DOHH2 (cell line): ENCODE data around the gene COLEC12.

Experiments
- H3F3A ChIP-seq: fragments of 200-600 bp; sonication (generic), shearing (Covaris generic); 2 replicates; pipeline ENCODE4 v1.6.0; 2016; ENCODE audit warnings: antibody characterized with exemption, mild to moderate bottlenecking; ENCODE audit not compliant: control insufficient read depth, insufficient read depth
- H3K27ac ChIP-seq: fragments of 200-600 bp; sonication (generic); 2 replicates; pipeline ENCODE4 v1.5.1; 2014; ENCODE audit warnings: low read depth, mild to moderate bottlenecking, low read length, moderate library complexity
- H3K27me3 ChIP-seq: fragments of 200-600 bp; sonication (generic); 2 replicates; pipeline ENCODE4 v1.6.1; 2014; ENCODE audit warnings: mild to moderate bottlenecking, low read length, mixed read lengths; ENCODE audit not compliant: control insufficient read depth
- H3K36me3 ChIP-seq: fragments of 200-600 bp; sonication (generic); 2 replicates; pipeline ENCODE4 v1.6.1; 2014; ENCODE audit warnings: mild to moderate bottlenecking, low read length, moderate library complexity, mixed read lengths; ENCODE audit not compliant: control insufficient read depth
- H3K4me1 ChIP-seq: fragments of 200-600 bp; sonication (generic); 2 replicates; pipeline ENCODE4 v1.6.1; 2014; ENCODE audit warnings: mild to moderate bottlenecking, low read length, mixed read lengths; ENCODE audit not compliant: control insufficient read depth
- H3K4me2 ChIP-seq: fragments of 200-600 bp; sonication (generic); 2 replicates; pipeline ENCODE4 v1.6.0; 2014; ENCODE audit warnings: mild to moderate bottlenecking, low read length, moderate library complexity
- H3K4me3 ChIP-seq: fragments of 200-600 bp; sonication (generic); 2 replicates; pipeline ENCODE4 v1.5.1; 2014; ENCODE audit warnings: mild to moderate bottlenecking, low read length, mixed read lengths
- H3K79me2 ChIP-seq: fragments of 200-600 bp; sonication (generic); 2 replicates; pipeline ENCODE4 v1.6.1; 2014; ENCODE audit warnings: mild to moderate bottlenecking, low read length, mixed read lengths; ENCODE audit not compliant: control insufficient read depth
- H3K9me2 ChIP-seq: fragments of 200-600 bp; sonication (generic); replicated peaks from 2 replicates; pipeline ENCODE4 v1.6.1; 2014; ENCODE audit warnings: mild to moderate bottlenecking, low read length, mixed read lengths; ENCODE audit not compliant: control insufficient read depth
- H3K9me3 ChIP-seq: fragments of 200-600 bp; sonication (generic); 2 replicates; pipeline ENCODE4 v1.6.1; 2014; ENCODE audit warnings: antibody characterized with exemption, low read length, mixed read lengths; ENCODE audit not compliant: control insufficient read depth, insufficient read depth
- H4K20me1 ChIP-seq: fragments of 200-600 bp; sonication (generic); 2 replicates; pipeline ENCODE4 v1.6.0; 2014; ENCODE audit warnings: low read depth, mild to moderate bottlenecking, antibody characterized with exemption, low read length, moderate library complexity; ENCODE audit not compliant: control insufficient read depth, insufficient read depth
- EZH2phosphoT487 ChIP-seq: fragments of 200-600 bp; sonication (generic); IDR thresholded peaks from 2 replicates; pipeline ENCODE4 v1.6.1; 2017; ENCODE audit warnings: borderline replicate concordance, mild to moderate bottlenecking, antibody characterized with exemption, low read length, moderate library complexity, mixed read lengths
- TF ChIP-seq, protein P1 (sequence below): fragments of 200-600 bp; sonication (generic); IDR thresholded peaks from one replicate; pipeline ENCODE4 v1.5.1; 2014; ENCODE audit warnings: antibody characterized with exemption, mild to moderate bottlenecking, low read depth, low read length; ENCODE audit not compliant: poor library complexity, severe bottlenecking

Gene COLEC12

DNA sequence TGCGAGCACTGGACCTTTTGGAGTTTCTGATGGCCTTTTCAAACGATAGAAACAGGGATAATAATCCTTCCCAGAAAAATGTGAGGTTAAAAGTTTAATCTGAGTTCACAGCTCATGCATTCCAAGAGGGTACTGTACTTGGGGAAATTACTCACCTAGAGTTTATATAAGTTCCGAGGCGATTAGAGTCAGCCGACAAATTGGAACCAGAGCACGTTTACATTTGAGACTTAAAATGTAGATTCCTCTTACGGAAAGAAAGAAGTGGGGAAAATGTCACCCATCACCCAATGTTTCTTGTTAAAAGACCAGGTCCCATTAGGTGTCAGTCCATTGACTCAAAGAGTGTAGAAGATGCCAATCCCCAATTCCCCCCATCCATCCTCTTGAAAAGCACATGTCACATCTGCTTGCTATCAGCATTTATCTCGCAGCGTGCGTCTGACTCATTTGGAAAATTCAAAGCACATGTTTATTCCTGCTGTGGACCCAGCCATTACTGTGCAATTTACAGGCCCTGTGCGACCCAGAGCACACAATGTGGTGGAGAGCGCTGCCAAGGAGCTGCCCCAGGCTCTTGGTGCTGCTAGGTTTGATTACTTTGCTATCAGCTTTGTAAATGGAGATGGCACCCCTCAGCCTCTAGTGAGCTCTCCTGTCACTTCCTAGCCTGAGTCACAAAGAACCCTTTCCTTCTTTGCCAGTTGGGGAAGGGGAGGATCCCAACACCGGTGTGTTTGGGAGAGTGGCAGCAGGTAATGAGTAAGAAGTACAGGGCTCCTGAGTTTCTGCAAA, 104.8 kb downstream of the COLEC12 start:
- H3K79me2 ChIP-seq: no peaks in the 10 kb centered on the region
- H3K4me2 ChIP-seq: no peak overlapping the region
- H4K20me1 ChIP-seq: no peaks in the 10 kb centered on the region
- no peaks in the 10 kb centered on the region for H3K9me3 ChIP-seq
- no peaks in the 10 kb centered on the region for H3K27me3 ChIP-seq
- no peaks in the 10 kb centered on the region for H3K36me3 ChIP-seq
- H3K4me1 ChIP-seq: no peaks in the 10 kb centered on the region
- H3K9me2 ChIP-seq: no peaks in the 10 kb centered on the region
- no peak overlapping the region for H3K27ac ChIP-seq
- H3F3A ChIP-seq: no peaks in the 10 kb centered on the region
- no peak overlapping the region for H3K4me3 ChIP-seq
- TF ChIP-seq EZH2phosphoT487: no peak
- TF ChIP-seq, protein P1, sequence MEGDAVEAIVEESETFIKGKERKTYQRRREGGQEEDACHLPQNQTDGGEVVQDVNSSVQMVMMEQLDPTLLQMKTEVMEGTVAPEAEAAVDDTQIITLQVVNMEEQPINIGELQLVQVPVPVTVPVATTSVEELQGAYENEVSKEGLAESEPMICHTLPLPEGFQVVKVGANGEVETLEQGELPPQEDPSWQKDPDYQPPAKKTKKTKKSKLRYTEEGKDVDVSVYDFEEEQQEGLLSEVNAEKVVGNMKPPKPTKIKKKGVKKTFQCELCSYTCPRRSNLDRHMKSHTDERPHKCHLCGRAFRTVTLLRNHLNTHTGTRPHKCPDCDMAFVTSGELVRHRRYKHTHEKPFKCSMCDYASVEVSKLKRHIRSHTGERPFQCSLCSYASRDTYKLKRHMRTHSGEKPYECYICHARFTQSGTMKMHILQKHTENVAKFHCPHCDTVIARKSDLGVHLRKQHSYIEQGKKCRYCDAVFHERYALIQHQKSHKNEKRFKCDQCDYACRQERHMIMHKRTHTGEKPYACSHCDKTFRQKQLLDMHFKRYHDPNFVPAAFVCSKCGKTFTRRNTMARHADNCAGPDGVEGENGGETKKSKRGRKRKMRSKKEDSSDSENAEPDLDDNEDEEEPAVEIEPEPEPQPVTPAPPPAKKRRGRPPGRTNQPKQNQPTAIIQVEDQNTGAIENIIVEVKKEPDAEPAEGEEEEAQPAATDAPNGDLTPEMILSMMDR: no peak

DNA sequence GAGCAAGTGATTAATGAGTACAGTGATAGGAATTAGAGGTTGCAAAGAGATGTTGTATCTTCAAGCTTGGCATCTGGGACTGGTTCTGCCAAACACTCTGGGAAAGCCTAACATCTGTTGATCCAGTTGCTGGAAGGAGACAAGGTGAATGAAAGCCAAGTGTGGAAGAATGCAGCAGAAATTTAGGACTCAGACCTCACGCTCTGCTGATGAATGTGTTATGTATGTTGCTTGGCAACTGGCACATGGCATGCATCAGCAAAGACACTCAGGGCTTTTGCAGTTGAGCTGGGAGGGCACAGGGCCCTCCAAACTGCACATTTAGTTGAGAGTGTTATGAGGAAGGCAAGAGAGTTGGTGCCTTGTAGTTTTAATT, 105.5 kb downstream of the COLEC12 start:
- H3K4me1 ChIP-seq: no peaks in the 10 kb centered on the region
- H3K4me3 ChIP-seq: no peak overlapping the region
- no peaks in the 10 kb centered on the region for H3K9me2 ChIP-seq
- H3K79me2 ChIP-seq: no peaks in the 10 kb centered on the region
- no peak overlapping the region for H3K4me2 ChIP-seq
- no peak overlapping the region for H3K27ac ChIP-seq
- no peaks in the 10 kb centered on the region for H3K27me3 ChIP-seq
- no peaks in the 10 kb centered on the region for H3F3A ChIP-seq
- H4K20me1 ChIP-seq: no peaks in the 10 kb centered on the region
- no peaks in the 10 kb centered on the region for H3K36me3 ChIP-seq
- H3K9me3 ChIP-seq: no peaks in the 10 kb centered on the region
- TF ChIP-seq EZH2phosphoT487: no peak
- TF ChIP-seq, protein P1: no peak

DNA sequence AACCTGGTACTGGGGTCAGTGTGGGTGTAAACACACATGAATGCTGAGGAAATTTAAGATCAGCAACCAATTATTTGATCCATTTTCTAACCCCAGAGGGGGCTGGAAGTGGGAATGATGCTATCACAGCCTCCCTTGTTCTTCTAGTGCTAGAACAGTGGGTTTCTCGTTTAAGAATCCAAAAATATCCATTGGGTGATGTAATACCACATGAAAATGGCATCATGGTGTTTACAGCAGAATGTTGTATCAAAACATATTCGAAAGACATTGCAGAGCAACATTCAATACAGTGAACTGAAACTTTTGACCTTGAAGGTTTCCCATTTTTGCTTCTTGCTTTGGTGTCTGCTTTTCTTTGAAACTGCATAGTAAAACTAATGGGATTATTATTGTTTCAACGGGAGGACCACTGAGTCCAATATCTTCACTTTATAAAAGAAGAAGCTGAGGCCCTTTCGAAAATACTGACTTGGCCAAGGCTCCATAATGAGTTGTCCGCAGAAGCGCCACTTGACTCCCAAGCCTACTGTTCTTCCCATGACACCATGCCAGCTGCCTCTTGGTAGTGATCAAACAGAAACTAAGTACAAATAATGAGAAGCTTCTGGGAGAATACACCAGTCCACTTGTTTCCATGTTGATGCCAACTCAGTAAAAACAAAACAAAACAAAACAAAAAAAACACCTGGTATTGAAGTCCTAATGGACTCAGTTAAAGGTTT, 106.1 kb downstream of the COLEC12 start:
- Histone ChIP-seq H3K9me3 (no peaks in the 10 kb centered on the region), H3K9me2 (no peaks in the 10 kb centered on the region), H3K36me3 (no peaks in the 10 kb centered on the region), H4K20me1 (no peaks in the 10 kb centered on the region), H3K27me3 (no peaks in the 10 kb centered on the region), H3F3A (no peaks in the 10 kb centered on the region), H3K4me3 (no peak overlapping the region), H3K79me2 (no peaks in the 10 kb centered on the region), H3K4me2 (no peak overlapping the region), H3K4me1 (no peaks in the 10 kb centered on the region), H3K27ac (no peak overlapping the region)
- TF ChIP-seq EZH2phosphoT487: no peak
- TF ChIP-seq, protein P1: no peak
